Measurements from ENCODE around the gene FXN. TPM values are rescaled to one million over a fixed set of nuclear protein-coding genes. Genes with fewer than 3 reads are reported as not detected.

The FXN gene
- total and polyA plus RNA-seq, 2 donors from 2014 or later: 12.9 to 21.1 TPM

GRCh38 chr9:69076550-69076949 is 41.0 kb downstream of the FXN start:
- Histone ChIP-seq H3K4me1 (ENCODE audit: control insufficient read depth in 2 of 3, insufficient read depth in 2 of 3, low read depth in 1 of 3, low read length in 3 of 3) (no peaks in the 10 kb centered on the region), H3K27ac (ENCODE audit: low read depth in 2 of 2, low read length in 2 of 2) (no peak overlapping the region), H3K9me3 (ENCODE audit: control insufficient read depth in 2 of 3, insufficient read depth in 1 of 3, low read length in 3 of 3) (no peaks in the 10 kb centered on the region), H3K36me3 (ENCODE audit: control insufficient read depth in 2 of 3, insufficient read depth in 3 of 3, low read length in 3 of 3) (peaks cover 0 to 4% (median 0%) of the 10 kb centered on the region in 3 donors), H3K27me3 (ENCODE audit: control insufficient read depth, insufficient read depth, low read length) (no peaks in the 10 kb centered on the region), H3K9ac (ENCODE audit: low read length in 3 of 3) (no peak overlapping the region), H3K4me3 (ENCODE audit: low read length in 3 of 3) (no peak overlapping the region)
- TF ChIP-seq CTCF (IDR thresholded peaks at IDR 0.05; ENCODE audit: borderline replicate concordance, extremely low read depth, insufficient read depth): no peak
- DNase-seq (no peak), FAIRE-seq (no peak)
- intact Hi-C loops (cut with DNase I): no loop called here

- Histone ChIP-seq H3K36me3 (ENCODE audit: control insufficient read depth in 2 of 3, insufficient read depth in 3 of 3, low read length in 3 of 3) (peaks cover 0 to under 1% (median 0%) of the 10 kb centered on the region in 3 donors), H3K4me1 (ENCODE audit: control insufficient read depth in 2 of 3, insufficient read depth in 2 of 3, low read depth in 1 of 3, low read length in 3 of 3) (no peaks in the 10 kb centered on the region), H3K9ac (ENCODE audit: low read length in 3 of 3) (no peak overlapping the region), H3K27ac (ENCODE audit: low read depth in 2 of 2, low read length in 2 of 2) (no peak overlapping the region), H3K27me3 (ENCODE audit: control insufficient read depth, insufficient read depth, low read length) (no peaks in the 10 kb centered on the region), H3K4me3 (ENCODE audit: low read length in 3 of 3) (no peak overlapping the region), H3K9me3 (ENCODE audit: control insufficient read depth in 2 of 3, insufficient read depth in 1 of 3, low read length in 3 of 3) (no peaks in the 10 kb centered on the region)
- TF ChIP-seq CTCF (IDR thresholded peaks at IDR 0.05; ENCODE audit: borderline replicate concordance, extremely low read depth, insufficient read depth): no peak
- intact Hi-C loops (cut with DNase I): no loop called here
- FAIRE-seq (no peak), DNase-seq (no peak)
Measured at GRCh38 chr9:69078069-69078468, 42.5 kb downstream of the FXN start.

GRCh38 chr9:69078581-69078980 is 43.0 kb downstream of the FXN start:
- H3K9ac ChIP-seq (ENCODE audit: low read length in 3 of 3): no peak overlapping the region
- intact Hi-C loops (cut with DNase I): no loop called here
- no peaks in the 10 kb centered on the region for H3K4me1 ChIP-seq (ENCODE audit: control insufficient read depth in 2 of 3, insufficient read depth in 2 of 3, low read depth in 1 of 3, low read length in 3 of 3)
- DNase-seq: no peak
- FAIRE-seq: no peak
- H3K27me3 ChIP-seq (ENCODE audit: control insufficient read depth, insufficient read depth, low read length): no peaks in the 10 kb centered on the region
- H3K36me3 ChIP-seq (ENCODE audit: control insufficient read depth in 2 of 3, insufficient read depth in 3 of 3, low read length in 3 of 3): no peaks in the 10 kb centered on the region
- no peak overlapping the region for H3K4me3 ChIP-seq (ENCODE audit: low read length in 3 of 3)
- TF ChIP-seq CTCF (IDR thresholded peaks at IDR 0.05; ENCODE audit: borderline replicate concordance, extremely low read depth, insufficient read depth): no peak
- no peak overlapping the region for H3K27ac ChIP-seq (ENCODE audit: low read depth in 2 of 2, low read length in 2 of 2)
- H3K9me3 ChIP-seq (ENCODE audit: control insufficient read depth in 2 of 3, insufficient read depth in 1 of 3, low read length in 3 of 3): no peaks in the 10 kb centered on the region

- Histone ChIP-seq H3K4me1 (ENCODE audit: control insufficient read depth in 2 of 3, insufficient read depth in 2 of 3, low read depth in 1 of 3, low read length in 3 of 3) (no peaks in the 10 kb centered on the region), H3K27me3 (ENCODE audit: control insufficient read depth, insufficient read depth, low read length) (no peaks in the 10 kb centered on the region), H3K36me3 (ENCODE audit: control insufficient read depth in 2 of 3, insufficient read depth in 3 of 3, low read length in 3 of 3) (no peaks in the 10 kb centered on the region), H3K9me3 (ENCODE audit: control insufficient read depth in 2 of 3, insufficient read depth in 1 of 3, low read length in 3 of 3) (no peaks in the 10 kb centered on the region), H3K9ac (ENCODE audit: low read length in 3 of 3) (no peak overlapping the region), H3K4me3 (ENCODE audit: low read length in 3 of 3) (no peak overlapping the region), H3K27ac (ENCODE audit: low read depth in 2 of 2, low read length in 2 of 2) (no peak overlapping the region)
- intact Hi-C loops (cut with DNase I): no loop called here
- no peak for DNase-seq
- no peak for TF ChIP-seq CTCF (IDR thresholded peaks at IDR 0.05; ENCODE audit: borderline replicate concordance, extremely low read depth, insufficient read depth)
- FAIRE-seq: no peak
Measured at GRCh38 chr9:69079186-69079585, 43.6 kb downstream of the FXN start.

All from kidney (tissue), 14 donors.